HG02763 (cell line): Measurements from ENCODE around the gene SNAPIN.
"Not testable (repeated sequence)": the region's sequence is repeated elsewhere in the genome, so short reads cannot be mapped to it uniquely, and the experiment has no call there.

Experiments
- ATAC-seq: cut with Tn5 transposase; IDR thresholded peaks from one replicate; pipeline ENCODE4 v1.9.1; 2021; ENCODE audit warnings: mild to moderate bottlenecking, moderate library complexity; ENCODE audit not compliant: unreplicated experiment

Gene SNAPIN

GRCh38 chr1:153626904-153627714, 31.4 kb upstream of the SNAPIN start, which contains the start of gene S100A13:
S100A13 (minus strand) TSS chr1:153627505; CDS start chr1:153626472, 1,033 bp downstream.
- ATAC-seq = no peak

GRCh38 chr1:153627715-153628626, 30.5 kb upstream of the SNAPIN start, which contains the start of gene S100A1:
S100A1 (plus strand) TSS chr1:153628434; CDS start chr1:153630522, 2,088 bp downstream.
- ATAC-seq = no peak

- no peak for ATAC-seq
These were observed 29.7 kb upstream of the SNAPIN start for GRCh38 chr1:153628638-153629342.

GRCh38 chr1:153629343-153629665, 29.2 kb upstream of the SNAPIN start:
- no peak for ATAC-seq

GRCh38 chr1:153629971-153630370, 28.5 kb upstream of the SNAPIN start:
- no peak for ATAC-seq

GRCh38 chr1:153630384-153630783, 28.1 kb upstream of the SNAPIN start:
- ATAC-seq = no peak

- ATAC-seq = no peak
These were observed 27.2 kb upstream of the SNAPIN start for GRCh38 chr1:153631047-153632022.

- ATAC-seq = no peak
These were observed 25.2 kb upstream of the SNAPIN start for GRCh38 chr1:153633161-153633753.

GRCh38 chr1:153633754-153634665, 24.5 kb upstream of the SNAPIN start, which contains the start of gene CHTOP:
CHTOP (plus strand) TSS chr1:153634066; CDS start chr1:153636589, 2,523 bp downstream.
- ATAC-seq = peak; percentile 86

GRCh38 chr1:153635872-153636271, 22.6 kb upstream of the SNAPIN start:
- ATAC-seq = no peak

GRCh38 chr1:153636312-153636711, 22.2 kb upstream of the SNAPIN start:
- ATAC-seq = no peak

GRCh38 chr1:153638261-153638660, 20.2 kb upstream of the SNAPIN start:
- ATAC-seq = no peak

GRCh38 chr1:153639280-153639679, 19.2 kb upstream of the SNAPIN start:
- ATAC-seq = no peak

GRCh38 chr1:153640213-153640612, 18.3 kb upstream of the SNAPIN start:
- ATAC-seq = not testable (repeated sequence)

- no peak for ATAC-seq
These were observed 17.6 kb upstream of the SNAPIN start for GRCh38 chr1:153640861-153641260.

- no peak for ATAC-seq
These were observed 16.3 kb upstream of the SNAPIN start for GRCh38 chr1:153642161-153642560.

GRCh38 chr1:153643100-153643499, 15.4 kb upstream of the SNAPIN start:
- ATAC-seq = no peak

GRCh38 chr1:153643816-153644215, 14.7 kb upstream of the SNAPIN start:
- ATAC-seq = no peak
